SH-SY5Y (cell line): ENCODE results near the gene PABPC4L.

Experiments used
- GATA2 ChIP-seq: IDR thresholded peaks from 2 replicates; pipeline ENCODE4 v1.6.1; 2011; ENCODE audit warnings: mild to moderate bottlenecking, low read depth, low read length
- GATA3 ChIP-seq: IDR thresholded peaks from 2 replicates; pipeline ENCODE4 v1.6.1; 2011; ENCODE audit warnings: low read depth, mild to moderate bottlenecking, low read length, moderate library complexity

DNA sequence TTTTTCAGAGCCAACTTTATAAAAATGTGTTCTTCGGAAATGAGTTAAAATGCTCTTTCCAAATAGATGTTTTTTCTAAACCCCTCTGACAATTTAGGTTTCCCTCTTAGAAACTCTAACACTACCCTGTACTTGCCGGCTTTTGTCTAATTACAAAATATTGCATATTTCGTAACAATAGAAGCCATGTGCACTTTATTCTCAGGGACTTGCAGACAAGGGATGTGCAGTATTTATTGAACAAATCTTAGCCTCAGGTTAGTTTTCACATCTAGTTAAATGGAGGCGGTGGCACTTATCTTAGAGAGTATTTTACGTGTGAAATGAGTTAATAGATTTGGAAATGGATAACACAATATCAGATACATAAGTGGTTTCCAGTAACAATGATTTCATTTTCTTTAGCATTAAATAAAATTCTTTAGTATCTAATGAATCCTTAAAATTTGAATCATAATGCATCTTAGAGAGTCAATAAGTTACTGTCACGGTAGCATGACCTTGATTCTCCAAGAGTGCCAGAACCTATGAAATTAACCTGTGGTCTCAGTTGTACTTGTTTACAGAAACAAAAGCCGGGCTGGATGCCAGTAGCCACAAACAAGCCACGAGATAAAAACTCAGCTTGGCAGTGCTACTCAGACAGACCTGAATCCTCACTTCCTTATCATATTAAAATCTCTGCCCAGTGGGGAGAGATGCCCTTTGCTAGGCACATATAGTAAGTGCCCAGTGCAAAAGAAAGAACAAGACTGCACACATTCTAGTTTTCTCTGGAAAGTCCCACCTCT, 772 bp upstream of the PABPC4L start:
- TF ChIP-seq GATA2 (no peak), GATA3 (no peak)
